ENCODE data around the gene LRRIQ4. TPM values are rescaled to one million over a fixed set of nuclear protein-coding genes. Genes with fewer than 3 reads are reported as not detected.

The LRRIQ4 gene
- 0.16 and 0.36 TPM in 2 replicates for total RNA-seq

DNA sequence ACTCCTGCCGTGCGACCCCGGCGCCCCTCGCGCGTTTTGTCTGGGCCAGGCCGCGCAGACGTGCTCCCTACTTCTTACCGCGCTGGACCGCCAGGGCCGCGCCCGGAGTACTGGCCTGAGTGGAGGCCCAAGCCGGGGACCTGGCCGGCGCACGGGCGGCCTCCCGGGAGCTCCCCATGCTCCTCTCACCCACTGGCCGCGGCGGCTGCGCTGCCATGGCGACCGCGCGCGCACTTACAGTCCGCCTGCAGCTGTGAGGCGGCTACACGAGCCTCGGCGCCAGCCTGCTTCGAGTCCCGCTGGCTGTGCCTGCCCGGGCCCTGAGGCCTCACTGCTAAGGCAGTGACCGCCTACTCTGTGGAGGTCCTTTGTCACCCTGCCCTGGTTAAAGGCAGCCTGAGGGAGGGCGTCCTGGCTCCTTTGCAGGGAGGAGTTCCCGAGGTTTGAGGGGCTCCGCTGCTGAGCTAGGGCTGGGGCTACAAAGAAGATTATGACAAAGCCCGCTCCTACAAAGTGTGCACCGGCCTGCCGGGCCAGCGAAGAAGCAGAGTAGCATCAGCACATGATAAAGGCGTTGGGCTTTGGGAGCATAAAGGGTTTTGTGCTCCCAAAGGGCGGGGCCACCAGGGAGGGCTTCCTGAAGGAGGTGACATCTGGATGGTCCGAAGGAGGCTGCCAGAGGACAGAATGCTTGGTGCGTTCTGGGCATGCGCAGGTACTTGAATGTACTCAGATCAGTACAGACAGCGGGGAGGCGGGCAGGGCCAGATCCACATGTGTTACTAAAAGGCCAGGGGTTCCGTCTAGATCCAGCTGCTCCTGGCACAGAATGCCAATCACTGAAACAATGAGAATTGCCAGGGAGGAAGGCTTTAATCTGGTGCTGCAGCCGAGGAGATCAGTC, at the start of gene LRRIQ4, which contains the start of gene LRRC34:
Gene LRRIQ4 (plus strand): TSS at position 539 of the 904 bp plus-strand sequence. CDS start 9,052 bp downstream, outside the sequence.
Gene LRRC34 (minus strand): TSS at position 573 of the 904 bp plus-strand sequence. CDS start 356 bp downstream, at position 217.

DNA sequence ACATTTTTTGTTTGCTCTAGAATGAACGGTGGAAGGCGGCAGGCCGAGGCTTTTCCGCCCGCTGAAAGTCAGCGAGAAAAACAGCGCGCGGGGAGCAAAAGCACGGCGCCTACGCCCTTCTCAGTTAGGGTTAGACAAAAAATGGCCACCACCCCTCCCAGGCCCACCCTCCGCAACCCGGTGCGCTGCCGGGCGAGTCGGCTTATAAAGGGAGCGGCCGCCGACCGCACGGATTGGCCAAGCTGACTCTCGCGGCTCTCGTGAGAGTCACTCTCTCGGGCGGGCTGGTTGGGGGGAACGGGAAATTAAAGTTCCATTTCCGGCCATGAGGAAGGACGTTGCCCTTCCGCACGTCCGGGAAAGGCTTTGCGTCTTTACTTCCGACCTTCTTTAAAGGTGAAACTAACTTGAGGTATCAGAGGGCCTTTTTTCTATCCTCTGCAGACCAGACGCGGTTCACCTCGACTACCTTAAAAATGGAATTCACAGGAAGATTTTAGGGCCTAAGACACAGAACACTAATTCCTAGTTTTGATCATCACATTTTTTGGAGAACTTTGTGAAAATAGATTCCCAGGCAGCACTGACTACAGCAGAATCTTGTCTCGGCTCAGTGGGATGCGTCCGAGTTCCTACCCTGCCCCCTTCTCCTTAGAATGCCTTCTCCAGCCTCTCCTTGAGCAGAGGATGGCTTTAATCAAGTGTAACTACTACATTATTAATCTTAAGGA, 47.6 kb upstream of the LRRIQ4 start, which contains the start of gene TERC:
Gene TERC (minus strand): TSS at position 179 of the 731 bp plus-strand sequence.

DNA sequence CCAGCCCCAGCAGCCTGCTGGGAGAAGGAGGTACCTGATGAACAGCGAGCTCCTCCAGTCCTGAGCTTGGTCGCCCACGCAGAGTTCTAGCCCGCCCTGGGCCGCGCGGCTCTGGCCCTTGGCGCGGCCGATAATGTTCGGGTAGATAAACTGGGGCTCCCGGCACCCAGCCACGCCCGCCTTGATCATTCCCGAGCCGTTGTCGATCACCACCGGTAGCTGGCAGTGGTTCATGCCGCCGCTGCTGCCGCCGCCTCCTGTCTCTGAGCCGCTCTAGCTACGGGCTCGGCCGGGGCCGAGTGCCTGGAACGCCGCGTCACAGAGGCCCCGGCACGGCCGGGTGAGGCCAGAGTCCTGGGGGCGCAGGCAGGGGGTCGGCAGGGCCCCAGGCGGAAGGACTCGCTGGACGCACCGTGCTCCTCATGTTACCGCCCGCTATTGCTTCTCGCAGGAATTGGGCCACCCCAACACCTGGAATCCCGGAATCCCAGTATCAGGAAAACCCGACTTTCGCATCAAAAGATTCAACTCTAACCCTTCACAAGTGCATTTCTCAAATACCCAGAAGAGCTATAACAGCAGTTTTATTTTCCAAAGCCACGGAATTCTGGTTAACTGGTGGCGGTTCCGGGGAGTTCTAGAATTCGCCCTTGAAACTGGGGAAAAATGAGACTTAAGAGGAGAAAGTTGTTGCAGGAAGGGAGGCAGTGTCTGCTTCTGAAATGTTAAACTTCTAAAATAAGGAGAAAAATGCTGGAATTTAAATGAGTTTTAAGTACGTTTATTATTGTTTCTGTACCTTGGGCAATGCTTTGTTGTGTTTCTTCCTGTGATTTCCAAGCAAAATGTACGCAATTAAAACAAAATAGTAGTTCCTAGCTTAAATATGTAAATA, 43.1 kb upstream of the LRRIQ4 start, which contains the start of gene ACTRT3:
Gene ACTRT3 (minus strand): TSS at position 275 of the 895 bp plus-strand sequence. CDS start 41 bp downstream, at position 234.

DNA sequence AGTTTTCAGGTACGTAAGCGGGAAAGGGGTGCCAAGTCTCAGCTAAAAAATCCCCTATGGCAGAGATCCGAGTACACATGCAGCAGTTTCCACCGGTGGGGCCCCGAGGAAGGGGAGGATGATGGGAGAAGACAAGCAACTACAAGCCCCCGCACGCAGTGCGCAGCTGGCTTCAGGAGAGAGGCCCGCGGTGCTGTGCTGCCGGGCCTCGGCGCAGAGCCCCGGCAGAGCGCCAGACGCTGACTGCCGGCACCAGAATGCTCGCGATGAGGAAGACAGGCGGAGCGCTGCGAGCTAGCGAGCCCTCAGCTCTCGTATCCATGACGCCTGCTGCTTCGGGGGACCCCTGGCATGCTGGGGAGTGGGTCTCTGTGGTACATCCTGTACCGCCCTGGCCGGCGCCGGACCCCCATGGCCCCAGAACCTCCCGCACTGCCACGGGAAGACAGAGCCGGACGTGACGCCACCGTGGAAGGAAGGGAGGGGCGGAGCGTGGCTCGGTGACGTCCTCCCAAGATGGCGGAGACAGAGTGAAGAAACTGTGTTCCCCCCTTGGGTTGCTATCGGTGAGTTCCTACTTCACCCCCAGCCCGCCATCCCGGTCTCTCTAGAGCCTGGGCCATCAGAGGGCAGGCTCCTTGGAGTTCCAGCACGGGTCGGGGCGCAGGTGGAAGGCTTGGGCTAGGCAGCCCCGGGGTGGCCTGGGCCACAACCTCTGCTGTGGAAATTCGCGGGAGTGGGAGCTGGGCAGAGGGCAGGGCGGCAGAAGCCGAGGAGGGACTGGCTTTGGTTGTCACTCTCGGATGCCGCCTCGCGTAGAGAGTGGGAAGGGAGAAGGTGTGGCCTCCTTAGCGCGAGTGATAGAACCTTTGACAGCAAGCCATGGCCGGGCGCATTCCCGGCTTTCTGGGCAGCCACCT, 39.5 kb upstream of the LRRIQ4 start, which contains the start of gene MYNN:
Gene MYNN (plus strand): TSS at position 500 of the 920 bp plus-strand sequence. CDS start 900 bp downstream, outside the sequence.

DNA sequence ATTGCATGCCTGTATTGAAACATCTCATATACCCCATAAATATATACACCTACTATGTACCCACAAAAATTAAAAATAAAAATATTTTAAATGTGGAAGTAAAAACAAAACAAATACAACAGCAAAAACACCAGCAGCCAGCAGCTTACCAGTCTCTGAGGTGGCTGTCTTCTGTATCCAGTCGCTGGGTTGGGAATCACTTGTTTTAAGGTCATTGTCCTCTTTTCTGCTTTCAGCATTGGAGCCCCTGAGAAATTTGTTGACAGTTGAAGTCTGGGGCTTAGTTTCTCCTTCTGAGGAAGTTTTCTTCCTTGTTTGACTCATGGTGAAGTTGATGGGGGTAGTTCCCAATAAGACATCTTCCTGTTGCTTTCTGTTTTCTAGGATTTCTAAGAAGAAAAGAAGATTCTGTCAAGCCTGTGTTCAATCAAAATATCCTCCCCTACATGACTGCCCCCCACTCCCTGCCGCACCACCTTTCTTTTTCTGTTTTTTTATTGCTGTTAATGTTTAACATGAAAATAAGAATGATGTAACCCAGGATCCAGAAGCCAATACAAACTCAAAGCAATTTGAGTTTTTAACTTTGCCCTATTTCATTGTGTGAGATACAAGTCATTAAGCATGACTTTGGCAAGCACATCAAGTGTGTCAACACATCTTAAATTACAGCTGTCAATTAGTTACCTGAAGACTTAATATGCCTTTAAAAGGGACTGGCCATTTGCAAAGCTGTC, 57.0 kb downstream of the LRRIQ4 start, which contains the start of gene LRRC31:
Gene LRRC31 (minus strand): TSS at position 452 of the 737 bp plus-strand sequence. CDS start 128 bp downstream, at position 324.

Other genes with a start within 250 kb of the LRRIQ4 start
- gene MECOM, start 149.2 kb upstream of the LRRIQ4 start, total RNA-seq: 1.8 and 3.4 TPM in 2 replicates
- 104 and 183 TPM in 2 replicates for gene TERC, start 47.8 kb upstream of the LRRIQ4 start, total RNA-seq
- gene ACTRT3, start 43.3 kb upstream of the LRRIQ4 start, total RNA-seq: 9.2 TPM in 2 replicates
- 22.3 and 25.6 TPM in 2 replicates for gene MYNN, start 39.5 kb upstream of the LRRIQ4 start, total RNA-seq
- gene LRRC34, start within 50 bp of the LRRIQ4 start, total RNA-seq: 3.4 and 3.7 TPM in 2 replicates
- gene LRRC31, start 57.1 kb downstream of the LRRIQ4 start, total RNA-seq: not detected in 2 replicates
- gene SAMD7, start 98.7 kb downstream of the LRRIQ4 start, total RNA-seq: not detected in 2 replicates
- 36.4 and 41.4 TPM in 2 replicates for gene SEC62, start 153.9 kb downstream of the LRRIQ4 start, total RNA-seq
- 0.32 and 0.36 TPM in 2 replicates for gene GPR160, start 225.1 kb downstream of the LRRIQ4 start, total RNA-seq